ENCODE measurements around the gene EIF3D. TPM values are rescaled to one million over a fixed set of nuclear protein-coding genes. Genes with fewer than 3 reads are reported as not detected.
"Not testable (repeated sequence)": the region's sequence is repeated elsewhere in the genome, so short reads cannot be mapped to it uniquely, and the experiment has no call there.

The EIF3D gene
- total RNA-seq, 1 donor from 2014 or later, result 150 TPM

GRCh38 chr22:36532466-36532865, 3.5 kb upstream of the EIF3D start:
- Mint-ChIP-seq H3K9me3 (ENCODE audit: unreplicated experiment) (peaks cover 10% of the 10 kb centered on the region), H3K27ac (ENCODE audit: unreplicated experiment) (no peak overlapping the region), H3K27me3 (ENCODE audit: unreplicated experiment) (peaks cover 16% of the 10 kb centered on the region), H3K36me3 (ENCODE audit: unreplicated experiment) (no peaks in the 10 kb centered on the region), H3K4me3 (ENCODE audit: unreplicated experiment) (no peak overlapping the region), H3K4me1 (ENCODE audit: unreplicated experiment) (peaks cover 10% of the 10 kb centered on the region)
- no peak for TF ChIP-seq CTCF (IDR thresholded peaks at IDR 0.05)
- no peak for DNase-seq (ENCODE audit: extremely low spot score, unreplicated experiment)

GRCh38 chr22:36528341-36528740, 625 bp downstream of the EIF3D start:
- Mint-ChIP-seq H3K36me3 (ENCODE audit: unreplicated experiment) (peaks cover 30% of the 10 kb centered on the region), H3K4me3 (ENCODE audit: unreplicated experiment) (peak overlapping the region; percentile 94), H3K27me3 (ENCODE audit: unreplicated experiment) (peaks cover 3% of the 10 kb centered on the region), H3K4me1 (ENCODE audit: unreplicated experiment) (peaks cover 15% of the 10 kb centered on the region), H3K9me3 (ENCODE audit: unreplicated experiment) (no peaks in the 10 kb centered on the region), H3K27ac (ENCODE audit: unreplicated experiment) (peak overlapping the region; percentile 97)
- TF ChIP-seq CTCF (IDR thresholded peaks at IDR 0.05), result no peak
- no peak for DNase-seq (ENCODE audit: extremely low spot score, unreplicated experiment)

DNA sequence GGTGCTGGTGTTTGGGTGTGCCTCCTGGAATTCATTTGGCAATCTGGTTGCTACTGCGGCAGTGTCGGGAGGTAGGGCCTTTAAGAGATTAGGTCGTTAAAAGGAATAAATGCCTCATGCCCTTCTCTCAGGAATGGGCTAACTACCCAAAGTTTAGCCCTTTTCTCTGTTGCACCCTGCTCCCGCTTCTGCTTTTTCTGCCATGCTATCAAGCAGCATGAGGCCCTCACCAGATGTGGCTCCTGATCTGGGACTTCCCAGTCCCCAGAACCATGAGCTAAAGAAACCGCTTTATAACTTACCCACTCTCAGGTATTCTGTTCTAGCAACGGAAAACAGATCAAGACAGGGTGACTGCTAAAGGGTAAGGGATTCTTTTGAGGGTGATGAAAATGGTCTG, 6.3 kb downstream of the EIF3D start:
- TF ChIP-seq CTCF (IDR thresholded peaks at IDR 0.05), result no peak
- Mint-ChIP-seq H3K27me3 (ENCODE audit: unreplicated experiment) (no peaks in the 10 kb centered on the region), H3K27ac (ENCODE audit: unreplicated experiment) (no peak overlapping the region), H3K4me3 (ENCODE audit: unreplicated experiment) (no peak overlapping the region), H3K4me1 (ENCODE audit: unreplicated experiment) (peaks cover 7% of the 10 kb centered on the region), H3K36me3 (ENCODE audit: unreplicated experiment) (peaks cover 63% of the 10 kb centered on the region), H3K9me3 (ENCODE audit: unreplicated experiment) (no peaks in the 10 kb centered on the region)
- DNase-seq (ENCODE audit: extremely low spot score, unreplicated experiment), result no peak

DNA sequence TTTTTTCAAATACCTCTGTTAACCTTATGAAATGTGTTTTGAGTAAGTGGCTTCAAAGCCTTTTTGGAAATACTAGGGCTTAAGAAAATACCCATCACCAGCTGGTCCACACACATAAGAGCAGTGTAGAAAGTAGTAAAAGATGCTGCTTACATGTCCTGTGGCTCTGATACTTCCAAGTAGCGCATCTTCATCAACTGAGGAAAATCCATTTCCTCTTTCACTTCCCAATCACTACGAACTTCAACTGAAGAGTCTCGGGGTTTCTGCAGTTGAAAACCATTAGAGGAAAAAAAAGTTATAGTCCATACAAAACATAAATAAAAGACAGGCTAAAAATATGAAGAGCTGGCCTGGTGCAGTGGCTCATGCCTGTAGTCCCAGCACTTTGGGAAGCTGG, 8.5 kb downstream of the EIF3D start:
- peaks cover 66% of the 10 kb centered on the region for H3K36me3 Mint-ChIP-seq (ENCODE audit: unreplicated experiment)
- H3K4me3 Mint-ChIP-seq (ENCODE audit: unreplicated experiment), result no peak overlapping the region

GRCh38 chr22:36519906-36520305, 9.1 kb downstream of the EIF3D start:
- H3K27me3 Mint-ChIP-seq (ENCODE audit: unreplicated experiment); H3K27ac Mint-ChIP-seq (ENCODE audit: unreplicated experiment); H3K4me1 Mint-ChIP-seq (ENCODE audit: unreplicated experiment); H3K4me3 Mint-ChIP-seq (ENCODE audit: unreplicated experiment); H3K9me3 Mint-ChIP-seq (ENCODE audit: unreplicated experiment); DNase-seq (ENCODE audit: extremely low spot score, unreplicated experiment): not testable (repeated sequence)
- peaks cover 66% of the 10 kb centered on the region for H3K36me3 Mint-ChIP-seq (ENCODE audit: unreplicated experiment)

More for the DNA sequence above, 8.5 kb downstream of the EIF3D start:
- DNase-seq (ENCODE audit: extremely low spot score, unreplicated experiment), result no peak
- Mint-ChIP-seq H3K27ac (ENCODE audit: unreplicated experiment) (no peak overlapping the region), H3K27me3 (ENCODE audit: unreplicated experiment) (no peaks in the 10 kb centered on the region), H3K4me1 (ENCODE audit: unreplicated experiment) (no peaks in the 10 kb centered on the region), H3K9me3 (ENCODE audit: unreplicated experiment) (no peaks in the 10 kb centered on the region)
- TF ChIP-seq CTCF (IDR thresholded peaks at IDR 0.05), result no peak

GRCh38 chr22:36514766-36515165, 14.2 kb downstream of the EIF3D start:
- Mint-ChIP-seq H3K4me3 (ENCODE audit: unreplicated experiment) (no peak overlapping the region), H3K36me3 (ENCODE audit: unreplicated experiment) (peaks cover 64% of the 10 kb centered on the region), H3K27me3 (ENCODE audit: unreplicated experiment) (no peaks in the 10 kb centered on the region), H3K27ac (ENCODE audit: unreplicated experiment) (no peak overlapping the region), H3K4me1 (ENCODE audit: unreplicated experiment) (no peaks in the 10 kb centered on the region), H3K9me3 (ENCODE audit: unreplicated experiment) (no peaks in the 10 kb centered on the region)
- DNase-seq (ENCODE audit: extremely low spot score, unreplicated experiment), result no peak
- no peak for TF ChIP-seq CTCF (IDR thresholded peaks at IDR 0.05)

Measured in osteocyte (in vitro differentiated cells).